A549 treated with Mapracorat at 1 μM for 4 hours (cell line): Measurements from ENCODE around the gene ODAD4. TPM values are rescaled to one million over a fixed set of nuclear protein-coding genes. Genes with fewer than 3 reads are reported as not detected.

Experiments
- total RNA-seq: library from RNA; stranded (reverse); fragments of 200-300 nt; extraction: Qiagen RNA extraction; gene quantifications from 5 replicates; pipeline ENCODE4 v1.2.3, GENCODE V29; 2022

ODAD4 gene, protein sequence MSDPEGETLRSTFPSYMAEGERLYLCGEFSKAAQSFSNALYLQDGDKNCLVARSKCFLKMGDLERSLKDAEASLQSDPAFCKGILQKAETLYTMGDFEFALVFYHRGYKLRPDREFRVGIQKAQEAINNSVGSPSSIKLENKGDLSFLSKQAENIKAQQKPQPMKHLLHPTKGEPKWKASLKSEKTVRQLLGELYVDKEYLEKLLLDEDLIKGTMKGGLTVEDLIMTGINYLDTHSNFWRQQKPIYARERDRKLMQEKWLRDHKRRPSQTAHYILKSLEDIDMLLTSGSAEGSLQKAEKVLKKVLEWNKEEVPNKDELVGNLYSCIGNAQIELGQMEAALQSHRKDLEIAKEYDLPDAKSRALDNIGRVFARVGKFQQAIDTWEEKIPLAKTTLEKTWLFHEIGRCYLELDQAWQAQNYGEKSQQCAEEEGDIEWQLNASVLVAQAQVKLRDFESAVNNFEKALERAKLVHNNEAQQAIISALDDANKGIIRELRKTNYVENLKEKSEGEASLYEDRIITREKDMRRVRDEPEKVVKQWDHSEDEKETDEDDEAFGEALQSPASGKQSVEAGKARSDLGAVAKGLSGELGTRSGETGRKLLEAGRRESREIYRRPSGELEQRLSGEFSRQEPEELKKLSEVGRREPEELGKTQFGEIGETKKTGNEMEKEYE
- total RNA-seq: 1.2 to 1.8 TPM (median 1.4 TPM) in 5 replicates

DNA sequence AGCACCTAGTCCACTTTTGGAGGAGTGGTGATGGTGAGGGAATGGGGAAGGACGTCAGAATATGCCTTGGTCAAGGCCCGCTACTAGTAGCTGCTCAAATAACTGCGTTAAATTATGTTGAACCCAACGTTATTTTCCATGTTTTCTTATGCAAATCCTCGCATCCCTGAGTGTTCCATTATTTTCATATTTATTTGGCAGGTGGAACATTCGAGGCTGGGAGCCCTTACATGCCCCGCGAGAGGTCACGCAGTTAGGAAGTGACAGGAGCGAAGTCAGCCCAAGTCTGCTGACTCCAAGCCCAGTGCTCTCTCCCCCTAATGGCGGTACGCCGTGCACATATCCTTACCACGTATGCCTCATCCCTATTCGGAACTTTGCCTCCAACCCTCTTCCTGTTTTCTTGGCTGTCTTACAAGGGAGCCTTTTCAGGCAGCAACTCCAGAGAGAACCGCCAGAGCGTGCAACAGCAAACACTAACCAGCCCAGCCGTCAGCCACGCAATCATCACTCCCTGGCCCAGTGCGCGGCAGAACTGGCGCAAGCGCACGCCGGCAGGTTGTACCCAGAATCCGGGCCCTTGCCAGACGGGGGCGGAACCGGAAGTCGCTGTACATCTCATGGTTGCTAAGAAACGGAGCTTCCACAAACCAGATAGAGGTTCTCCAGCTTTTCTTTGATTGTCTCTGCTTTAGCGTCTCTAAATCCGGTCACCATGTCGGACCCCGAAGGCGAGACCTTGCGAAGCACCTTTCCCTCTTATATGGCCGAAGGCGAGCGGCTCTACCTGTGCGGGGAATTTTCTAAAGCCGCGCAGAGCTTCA is at the start of gene ODAD4:
Gene ODAD4, plus strand, starts transcription at position 609 of the 824 bp plus-strand sequence. Its CDS starts 107 bp downstream, at position 716.

DNA sequence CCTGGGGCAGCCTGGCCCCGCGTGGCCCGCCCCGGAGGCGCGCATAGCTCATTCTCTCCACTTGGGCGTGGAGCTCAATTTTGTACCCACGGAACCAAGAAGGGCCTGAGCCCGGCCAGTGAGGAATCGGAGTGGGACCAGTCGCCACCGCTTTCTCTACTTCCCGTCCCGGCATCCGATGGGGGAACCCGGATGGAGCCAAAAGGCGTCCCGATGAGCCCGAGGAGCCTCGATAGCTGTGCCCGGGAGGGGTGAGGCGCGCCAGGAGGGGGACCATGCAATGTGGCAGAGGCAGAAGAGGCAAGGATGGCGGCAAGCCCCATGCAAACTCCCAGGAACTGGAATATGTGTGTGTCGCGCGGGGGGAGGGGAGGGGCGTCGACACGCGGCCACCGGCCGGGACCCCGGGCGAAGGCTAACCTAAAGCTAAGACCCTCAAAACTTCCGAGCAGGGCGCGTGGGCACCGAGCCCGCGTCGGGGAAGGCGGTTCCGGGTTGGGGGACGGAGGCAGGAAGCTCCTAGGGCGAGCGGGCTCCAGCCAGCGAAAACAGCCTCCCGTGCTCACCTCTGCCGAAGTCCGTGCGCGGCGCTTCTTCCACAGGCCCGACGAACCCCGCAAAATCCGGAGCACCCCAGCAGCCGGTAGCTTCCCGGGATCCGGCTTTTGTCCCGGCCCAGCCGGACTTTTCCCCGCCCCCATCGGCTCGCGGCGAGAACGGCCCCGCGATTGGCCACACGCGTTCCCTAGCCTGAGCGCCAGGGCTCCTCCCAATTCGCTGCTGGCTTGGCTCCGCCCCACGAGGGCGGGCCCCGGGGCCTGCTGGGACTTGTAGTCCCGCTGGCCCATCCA is 11.9 kb upstream of the ODAD4 start, which contains the start of gene ACLY:
Gene ACLY, minus strand, starts transcription at position 638 of the 851 bp plus-strand sequence. CDS start 5,078 bp downstream, outside the sequence.

DNA sequence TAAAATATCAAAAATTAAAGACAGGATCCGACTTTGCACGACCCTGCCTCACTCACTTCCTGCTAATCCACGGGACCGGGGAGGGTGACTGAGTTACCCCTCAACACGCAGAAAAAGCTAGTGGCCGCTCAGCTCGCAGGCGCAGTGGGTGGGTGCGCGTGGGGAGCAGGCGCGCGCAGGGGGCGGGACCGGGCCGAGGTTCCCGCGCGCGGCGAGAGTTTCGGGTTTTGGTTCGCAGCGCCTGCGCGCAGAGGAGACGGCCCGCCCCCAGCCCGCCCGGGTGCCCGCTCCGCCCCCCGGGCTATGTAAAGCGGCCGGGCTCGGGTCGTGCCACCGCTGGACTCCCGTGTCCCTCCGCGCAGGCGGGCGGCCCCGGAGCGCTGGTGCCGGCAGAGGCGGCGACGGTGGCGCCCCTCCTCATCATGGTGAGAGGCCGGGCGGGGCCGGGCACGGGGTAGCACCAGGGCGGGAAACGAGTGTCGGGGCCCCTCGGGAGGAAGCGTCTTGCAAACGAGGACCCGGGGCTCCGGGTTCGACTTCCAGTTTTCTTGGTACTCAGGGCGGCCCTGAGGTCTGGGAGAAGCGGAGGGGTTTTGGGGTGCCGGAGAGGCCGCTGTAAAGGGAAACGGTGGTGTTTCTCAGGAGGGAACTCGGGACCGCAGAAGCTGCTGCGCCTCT is 36.2 kb downstream of the ODAD4 start, which contains the start of gene CNP:
Gene CNP, plus strand, starts transcription at position 333 of the 678 bp plus-strand sequence. Its CDS starts 90 bp downstream, at position 423.

Other genes with a start within 250 kb of the ODAD4 start
- 1,203 to 1,690 TPM (median 1,363 TPM) in 5 replicates for gene EIF1, start 241.7 kb upstream of the ODAD4 start, total RNA-seq
- 0.44 to 0.49 TPM in 2 of 5 replicates, not detected in the others for gene GAST, start 218.3 kb upstream of the ODAD4 start, total RNA-seq
- 1.1 to 1.7 TPM (median 1.4 TPM) in 5 replicates for gene HAP1, start 196.0 kb upstream of the ODAD4 start, total RNA-seq
- gene JUP, start 143.9 kb upstream of the ODAD4 start, total RNA-seq: 85.1 to 127 TPM (median 113 TPM) in 5 replicates
- gene P3H4, start 118.7 kb upstream of the ODAD4 start, total RNA-seq: 25.6 to 36.5 TPM (median 33.6 TPM) in 5 replicates
- gene FKBP10, start 117.6 kb upstream of the ODAD4 start, total RNA-seq: 84.8 to 112 TPM (median 102 TPM) in 5 replicates
- gene NT5C3B, start 94.4 kb upstream of the ODAD4 start, total RNA-seq: 102 to 111 TPM (median 106 TPM) in 5 replicates
- gene KLHL10, start 92.8 kb upstream of the ODAD4 start, total RNA-seq: 0.10 to 0.18 TPM (median 0.12 TPM) in 3 of 5 replicates, not detected in the others
- 2.0 to 3.0 TPM (median 2.9 TPM) in 5 replicates for gene KLHL11, start 65.2 kb upstream of the ODAD4 start, total RNA-seq
- 244 to 274 TPM (median 269 TPM) in 5 replicates for gene ACLY, start 11.7 kb upstream of the ODAD4 start, total RNA-seq
- gene CNP, start 36.2 kb downstream of the ODAD4 start, total RNA-seq: 56.2 to 72.6 TPM (median 69.8 TPM) in 5 replicates
- gene DNAJC7, start 86.8 kb downstream of the ODAD4 start, total RNA-seq: 112 to 117 TPM (median 114 TPM) in 5 replicates
- 41.3 to 47.2 TPM (median 43.7 TPM) in 5 replicates for gene NKIRAS2, start 89.5 kb downstream of the ODAD4 start, total RNA-seq
- gene C17orf113, start 120.0 kb downstream of the ODAD4 start, total RNA-seq: 0.50 to 0.84 TPM (median 0.68 TPM) in 5 replicates
- 0.15 to 0.29 TPM (median 0.16 TPM) in 5 replicates for gene ZNF385C, start 167.9 kb downstream of the ODAD4 start, total RNA-seq
- 0.25 to 0.66 TPM (median 0.45 TPM) in 5 replicates for gene DHX58, start 182.1 kb downstream of the ODAD4 start, total RNA-seq
- gene KAT2A, start 190.8 kb downstream of the ODAD4 start, total RNA-seq: 35.2 to 51.5 TPM (median 44.8 TPM) in 5 replicates
- gene HSPB9, start 192.2 kb downstream of the ODAD4 start, total RNA-seq: not detected in 5 replicates
- 221 to 267 TPM (median 261 TPM) in 5 replicates for gene RAB5C, start 224.4 kb downstream of the ODAD4 start, total RNA-seq